LNCaP clone FGC (cell line): ENCODE data around the gene SWT1.
"Not testable (repeated sequence)": the region's sequence is repeated elsewhere in the genome, so short reads cannot be mapped to it uniquely, and the experiment has no call there.

Experiments used
- DNase-seq: peaks from one replicate; pipeline ENCODE4 v3.0.0-alpha.2; 2011; ENCODE audit warnings: low read depth
- H3K4me3 ChIP-seq: 2 replicates; pipeline ENCODE4 v1.5.1; 2011; ENCODE audit warnings: mild to moderate bottlenecking, low read depth, low read length, control low read depth
- CTCF ChIP-seq: IDR thresholded peaks from 2 replicates; pipeline ENCODE4 v1.5.1; 2012; ENCODE audit warnings: mild to moderate bottlenecking; ENCODE audit not compliant: control insufficient read depth, insufficient read depth; ENCODE audit errors: extremely low read depth

Gene SWT1

GRCh38 chr1:185208626-185209180, 51.7 kb downstream of the SWT1 start:
- H3K4me3 ChIP-seq, result no peak overlapping the region
- DNase-seq, result no peak
- no peak for TF ChIP-seq CTCF

- DNase-seq, H3K4me3 ChIP-seq: not testable (repeated sequence)
Measured at GRCh38 chr1:185209357-185209756, 52.4 kb downstream of the SWT1 start.

GRCh38 chr1:185213091-185213490, 56.1 kb downstream of the SWT1 start:
- no peak for DNase-seq
- no peak for TF ChIP-seq CTCF
- H3K4me3 ChIP-seq, result no peak overlapping the region

GRCh38 chr1:185215911-185216310, 58.9 kb downstream of the SWT1 start:
- no peak overlapping the region for H3K4me3 ChIP-seq
- TF ChIP-seq CTCF, result no peak
- DNase-seq, result no peak

GRCh38 chr1:185224132-185224531, 67.2 kb downstream of the SWT1 start:
- DNase-seq, result no peak
- TF ChIP-seq CTCF, result no peak
- H3K4me3 ChIP-seq, result no peak overlapping the region

- no peak for TF ChIP-seq CTCF
- H3K4me3 ChIP-seq, result no peak overlapping the region
- no peak for DNase-seq
Measured at GRCh38 chr1:185227161-185227560, 70.2 kb downstream of the SWT1 start.

- H3K4me3 ChIP-seq, result no peak overlapping the region
- no peak for TF ChIP-seq CTCF
- no peak for DNase-seq
Measured at GRCh38 chr1:185228979-185229378, 72.0 kb downstream of the SWT1 start.

GRCh38 chr1:185229981-185230380, 73.0 kb downstream of the SWT1 start:
- no peak overlapping the region for H3K4me3 ChIP-seq
- TF ChIP-seq CTCF, result no peak
- DNase-seq, result no peak
